Measurements from ENCODE around the gene FRA10AC1.

GRCh38 chr10:93666030-93666429 is 36.4 kb downstream of the FRA10AC1 start:
- no peak for TF ChIP-seq CTCF (IDR thresholded peaks at IDR 0.05 in 2 of 3, conservative IDR thresholded peaks at IDR 0.05 in 1 of 3; ENCODE audit: control insufficient read depth in 2 of 3, extremely low read depth in 1 of 3, insufficient read depth in 1 of 3, low read depth in 3 of 3, low read length in 3 of 3)
- no peak for TF ChIP-seq SPI1 (IDR thresholded peaks at IDR 0.05; ENCODE audit: borderline replicate concordance, insufficient read depth, low read depth, low read length)
- TF ChIP-seq CREB1 (IDR thresholded peaks at IDR 0.05; ENCODE audit: low read depth): no peak
- TF ChIP-seq POLR2A (IDR thresholded peaks at IDR 0.05; ENCODE audit: low read depth, low read length): no peak
- TF ChIP-seq RAD21 (IDR thresholded peaks at IDR 0.05; ENCODE audit: insufficient read depth, low read depth, low read length): no peak
- no peak for TF ChIP-seq TAF1 (IDR thresholded peaks at IDR 0.05; ENCODE audit: borderline replicate concordance, low read depth, low read length)
- no peak for TF ChIP-seq NR2C2 (IDR thresholded peaks at IDR 0.05; ENCODE audit: borderline replicate concordance, control insufficient read depth, insufficient read length, low read depth)
- TF ChIP-seq TCF12 (IDR thresholded peaks at IDR 0.05; ENCODE audit: low read depth, low read length): no peak
- no peak for TF ChIP-seq SP1 (IDR thresholded peaks at IDR 0.05; ENCODE audit: low read depth, low read length)
- TF ChIP-seq RB1 (IDR thresholded peaks at IDR 0.05; ENCODE audit: borderline replicate concordance): no peak
